HG03175 (cell line): ENCODE measurements around the gene PAM.
A peak's percentile ranks its signal among the peaks of the same experiment; 100 is the strongest.

Experiments
- ATAC-seq: cut with Tn5 transposase; IDR thresholded peaks from one replicate; pipeline ENCODE4 v1.9.1; 2021; ENCODE audit warnings: mild to moderate bottlenecking, moderate library complexity; ENCODE audit not compliant: unreplicated experiment

The PAM gene

DNA sequence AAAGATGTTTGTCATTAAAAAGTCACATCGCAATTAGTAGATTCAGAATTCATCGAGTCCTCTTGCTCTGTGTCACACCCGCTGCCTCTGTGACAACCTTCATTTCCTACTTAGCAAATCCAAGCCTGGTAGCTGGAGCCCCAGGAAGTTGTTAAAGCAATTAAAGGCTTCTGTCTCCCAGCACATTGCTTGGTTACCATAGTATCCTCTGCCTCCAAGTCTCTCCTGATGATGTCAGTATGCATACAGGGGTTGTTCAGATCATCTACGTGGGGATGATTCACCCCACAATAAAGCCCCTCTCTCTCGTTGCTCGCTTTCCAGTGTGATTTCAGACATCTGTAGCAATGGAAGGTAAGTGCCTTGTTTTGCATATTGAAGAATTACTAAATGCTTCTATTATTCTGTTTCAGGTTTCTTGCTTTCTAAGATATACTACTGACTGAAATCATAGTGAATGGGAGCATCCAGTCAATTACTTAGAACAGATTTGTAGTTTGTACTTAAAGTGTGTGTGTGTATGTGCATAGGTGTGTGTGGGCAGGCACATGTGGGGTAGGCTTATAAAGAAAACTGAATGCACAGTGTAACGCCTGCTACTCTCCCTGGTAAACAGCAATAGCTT lies 52.9 kb downstream of the PAM start:
- no peak for ATAC-seq

DNA sequence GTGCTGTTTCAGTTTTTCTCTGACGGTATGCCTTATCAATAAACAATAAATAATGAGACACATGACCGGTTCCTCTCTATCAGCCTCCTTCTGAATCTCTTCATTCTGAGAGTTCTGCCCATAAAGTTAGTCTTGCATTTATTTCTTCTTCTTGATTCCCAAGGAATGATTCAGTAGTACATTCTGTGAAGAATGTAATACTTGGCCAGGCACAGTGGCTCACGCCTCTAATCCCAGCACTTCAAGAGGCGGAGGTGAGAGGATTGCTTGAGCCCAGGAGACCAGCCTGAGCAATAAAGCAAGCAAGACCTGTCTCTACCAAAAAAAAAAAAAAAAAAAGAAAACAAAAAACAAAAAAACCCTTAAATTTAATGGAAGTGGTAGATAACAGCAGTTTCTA lies 53.9 kb downstream of the PAM start:
- ATAC-seq: no peak

DNA sequence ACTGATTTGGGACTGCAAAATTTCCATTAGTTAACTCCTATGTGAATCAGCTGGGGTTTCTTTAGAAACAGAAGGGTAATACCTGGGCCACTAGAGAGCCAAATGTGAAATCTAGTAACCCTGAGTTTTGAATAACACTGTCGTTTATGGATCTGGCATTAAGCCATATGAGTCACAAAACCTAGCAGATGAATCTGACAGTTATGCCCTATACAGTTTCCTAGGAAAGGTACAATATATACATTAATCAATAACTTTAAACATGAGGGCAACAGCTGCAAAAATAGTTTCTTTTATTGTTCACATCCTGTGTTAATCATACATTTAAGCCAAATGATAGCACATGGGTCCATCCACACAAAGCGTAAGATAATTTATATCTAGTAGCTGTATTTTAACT lies 56.9 kb downstream of the PAM start:
- peak; percentile 71 for ATAC-seq

DNA sequence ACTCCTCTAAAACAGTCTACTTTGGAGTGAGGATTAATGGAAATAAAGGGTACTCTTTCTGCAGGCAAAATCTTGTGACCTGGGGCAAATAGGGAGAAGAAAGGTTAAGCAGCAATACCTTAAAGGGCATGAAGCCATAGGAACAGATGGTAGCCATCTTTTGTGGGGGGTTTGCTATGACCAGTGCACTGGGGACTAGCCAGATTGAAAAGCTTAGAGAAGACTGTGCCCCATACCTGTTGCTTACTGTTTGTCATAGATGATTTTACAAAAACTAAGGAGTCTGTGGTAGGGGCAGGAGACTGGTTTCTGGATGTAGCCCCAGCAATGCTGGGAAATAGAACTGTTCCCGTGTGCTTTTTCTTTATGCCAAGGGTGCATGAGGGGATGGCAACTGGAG lies 58.6 kb downstream of the PAM start:
- ATAC-seq: no peak

- no peak for ATAC-seq
Observed at GRCh38 chr5:102815084-102815483, 60.0 kb downstream of the PAM start.

- ATAC-seq: no peak
Observed at GRCh38 chr5:102815540-102816332, 60.6 kb downstream of the PAM start.

DNA sequence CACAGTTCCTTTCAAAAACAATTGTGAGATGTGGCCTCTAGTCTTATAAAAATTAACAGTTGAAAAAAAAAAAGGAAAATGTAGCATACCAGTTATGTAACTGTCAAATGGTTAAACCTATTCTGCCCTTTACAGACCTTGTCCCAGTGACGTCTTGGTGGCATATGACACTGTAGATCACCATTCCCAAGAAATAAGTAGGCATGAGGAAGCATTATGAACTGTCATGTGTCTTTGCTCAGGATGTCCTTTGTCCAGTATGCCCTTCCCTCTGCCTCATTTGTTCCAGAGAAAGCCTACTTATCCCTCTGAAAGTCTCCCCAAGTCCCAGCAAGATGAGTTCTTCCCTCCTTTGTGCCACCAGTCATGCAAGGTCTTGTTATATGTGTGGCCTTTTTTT lies 63.2 kb downstream of the PAM start:
- ATAC-seq: no peak

DNA sequence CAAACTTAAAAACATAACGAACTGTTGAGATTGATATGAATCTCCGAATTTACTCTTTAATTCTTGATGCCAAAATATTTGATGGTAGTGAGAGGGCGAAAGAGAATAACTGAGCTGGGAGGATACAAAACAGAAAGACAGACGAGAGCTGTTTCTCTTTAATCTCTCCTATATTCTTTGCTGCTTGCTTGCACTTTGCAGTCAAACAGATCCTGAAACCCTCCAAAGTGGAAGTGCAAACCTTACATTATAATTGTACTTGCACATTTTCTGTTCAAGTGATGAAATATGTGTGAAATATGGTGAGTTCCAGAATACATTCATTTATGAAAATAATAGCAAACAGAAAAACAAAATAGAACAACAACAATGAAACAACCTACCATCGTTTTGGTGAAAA lies 63.8 kb downstream of the PAM start:
- ATAC-seq: no peak

GRCh38 chr5:102819634-102820033 lies 64.5 kb downstream of the PAM start:
- ATAC-seq: no peak

DNA sequence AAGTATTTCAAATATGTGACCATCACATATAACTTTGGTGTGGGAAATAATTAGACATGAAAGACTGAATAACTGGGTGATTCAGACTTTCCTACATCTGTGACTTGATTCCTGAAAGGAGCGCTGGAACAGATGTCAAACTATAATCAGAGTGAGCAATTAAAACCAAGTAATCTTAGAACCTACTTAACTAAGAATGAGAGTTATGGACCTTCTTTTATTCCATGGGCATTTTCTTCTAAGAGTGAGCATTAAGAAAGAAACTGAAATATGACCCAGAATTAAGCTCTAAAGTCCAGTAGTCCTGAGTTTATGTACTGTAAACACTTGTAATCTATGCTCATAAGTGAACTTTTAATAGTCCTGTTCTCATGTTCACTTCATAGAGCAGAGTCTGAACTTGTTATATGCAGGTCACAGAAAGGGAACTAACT lies 68.4 kb downstream of the PAM start:
- no peak for ATAC-seq

- ATAC-seq: no peak
Observed at GRCh38 chr5:102826629-102827028, 71.5 kb downstream of the PAM start.

DNA sequence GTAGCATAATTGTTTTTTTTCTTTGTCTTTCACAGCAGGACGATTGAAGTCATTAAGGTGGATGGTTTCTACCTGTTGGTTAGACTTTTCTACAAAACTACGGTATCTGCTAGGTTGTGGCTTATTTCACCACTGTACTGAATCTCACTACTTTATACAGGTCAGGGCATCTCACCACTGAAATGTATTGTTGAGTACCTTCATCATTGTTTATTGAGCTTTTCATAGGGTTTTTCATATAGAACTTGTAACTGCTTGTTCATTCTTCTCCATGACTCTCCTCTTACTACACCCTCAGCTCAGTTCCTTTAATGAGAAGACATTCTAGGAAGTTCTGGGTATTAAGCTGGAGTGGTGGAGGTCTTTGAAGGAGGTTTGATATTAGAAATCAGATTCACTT lies 75.1 kb downstream of the PAM start:
- ATAC-seq: no peak

DNA sequence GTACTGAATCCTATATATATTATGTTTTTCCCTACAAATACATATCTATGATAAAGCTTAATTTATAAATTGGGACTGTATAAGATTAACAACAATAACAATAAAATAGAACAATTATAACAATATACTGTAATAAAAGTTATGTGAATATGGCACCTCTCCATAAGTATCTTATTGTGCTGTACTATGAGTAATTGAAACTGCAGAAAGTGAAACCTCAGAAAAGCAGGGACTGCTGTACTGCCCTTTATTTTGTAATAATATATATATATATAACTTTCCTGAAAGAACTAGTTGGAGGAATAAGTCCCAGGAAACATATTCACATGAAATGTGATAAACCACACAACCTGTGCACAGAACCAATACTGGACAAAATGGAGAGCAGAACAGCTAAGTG lies 77.3 kb downstream of the PAM start:
- no peak for ATAC-seq

- ATAC-seq: no peak
Observed at GRCh38 chr5:102833146-102833545, 78.0 kb downstream of the PAM start.

DNA sequence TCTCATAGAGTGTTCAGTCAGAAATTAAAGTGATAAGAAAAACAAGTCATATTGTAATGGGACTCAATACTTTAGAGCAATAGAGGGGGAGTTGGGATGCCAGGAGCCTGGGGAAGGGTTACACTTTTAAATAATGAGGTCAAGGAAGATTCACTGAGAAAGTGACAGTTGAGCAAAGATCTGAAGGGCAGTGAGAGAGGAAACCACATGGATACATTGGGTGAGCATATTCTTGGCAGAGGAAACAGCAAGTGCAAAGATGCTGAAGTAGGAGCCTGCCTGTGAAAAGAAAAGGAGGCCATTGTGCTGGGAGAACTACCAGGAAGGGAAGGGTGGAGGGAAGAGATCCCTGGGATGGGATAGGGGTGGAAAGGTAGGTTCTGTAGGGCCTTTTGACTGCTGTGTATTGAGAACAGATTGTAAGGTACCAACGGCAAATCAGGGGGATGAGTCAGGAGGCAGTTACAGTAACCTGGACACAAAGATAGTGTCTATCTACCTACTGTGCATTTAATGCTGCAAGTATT lies 79.4 kb downstream of the PAM start:
- ATAC-seq: no peak

DNA sequence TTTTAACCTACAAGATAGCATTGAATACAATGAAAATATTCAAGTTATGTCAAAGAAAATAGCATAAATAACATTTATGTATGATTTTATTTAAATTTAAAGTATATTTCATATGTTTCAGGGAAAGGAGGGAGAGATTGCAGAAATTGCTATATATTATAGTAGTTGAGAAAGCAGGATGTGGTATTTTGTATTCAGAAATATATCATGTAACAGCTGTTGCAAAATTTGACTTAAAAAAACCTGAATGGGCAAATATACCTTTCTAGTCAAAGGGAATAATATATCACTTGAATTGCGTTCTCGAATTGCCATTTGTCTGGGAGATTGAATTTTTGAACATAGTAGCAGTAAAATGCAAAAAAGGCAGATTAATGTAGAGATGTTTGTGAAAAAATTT lies 80.6 kb downstream of the PAM start:
- ATAC-seq: no peak

DNA sequence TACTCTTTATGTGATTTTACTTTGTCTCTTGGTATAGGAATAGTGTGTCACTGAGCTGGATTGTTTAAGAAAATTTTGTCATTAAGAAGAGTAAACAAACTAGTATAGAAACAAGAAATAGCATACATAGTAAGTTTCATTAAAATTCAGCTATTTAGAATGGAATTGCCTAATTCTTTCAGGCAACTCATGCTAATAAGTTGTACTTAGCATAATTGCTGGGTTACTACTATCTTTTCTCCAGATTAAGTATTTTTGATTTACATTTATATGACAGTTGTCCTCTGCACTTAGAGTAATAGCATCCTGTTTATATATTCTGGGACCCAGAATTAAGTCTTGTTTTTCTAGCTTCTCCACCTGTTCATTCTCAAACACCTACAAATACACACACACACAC lies 85.9 kb downstream of the PAM start:
- ATAC-seq: no peak

- no peak for ATAC-seq
Observed at GRCh38 chr5:102843997-102844396, 88.9 kb downstream of the PAM start.

- no peak for ATAC-seq
Observed at GRCh38 chr5:102845041-102845440, 89.9 kb downstream of the PAM start.

GRCh38 chr5:102850503-102850902 lies 95.4 kb downstream of the PAM start:
- ATAC-seq: no peak

GRCh38 chr5:102853680-102854079 lies 98.6 kb downstream of the PAM start:
- no peak for ATAC-seq

DNA sequence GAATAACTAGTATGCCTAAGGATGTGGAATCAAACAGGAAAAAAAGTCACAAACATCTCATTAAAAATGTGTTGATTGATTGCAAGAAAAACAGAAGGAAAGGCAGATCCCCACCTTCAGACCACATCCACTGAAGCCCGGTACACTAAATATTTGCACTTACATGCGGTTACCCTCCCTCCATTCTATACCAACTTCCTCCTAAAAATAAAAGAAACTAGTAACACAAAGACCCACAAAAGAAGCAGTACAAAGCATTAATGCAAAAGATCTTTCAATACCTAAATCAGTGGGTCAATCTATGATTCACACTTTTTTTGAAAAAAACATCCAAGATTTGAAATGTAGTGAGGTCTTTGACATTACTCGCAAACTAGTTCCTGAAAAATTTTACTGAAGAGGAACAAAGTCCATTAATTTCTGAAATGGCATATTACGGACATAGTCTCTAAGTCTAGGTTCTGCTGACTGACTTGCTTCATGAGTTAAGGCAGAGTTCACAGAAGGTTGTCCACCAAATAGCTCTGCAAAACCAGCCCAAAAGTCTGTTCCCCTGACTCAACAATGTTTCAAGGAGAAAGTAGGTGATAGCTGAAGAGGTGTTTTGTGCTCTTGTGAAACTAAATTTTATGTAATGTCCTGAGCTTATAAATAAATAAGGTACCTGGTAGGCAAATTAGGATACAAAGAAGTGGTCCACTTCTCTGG lies 100.7 kb downstream of the PAM start:
- no peak for ATAC-seq
